Activated CD4-positive, CD25-positive, alpha-beta regulatory T cell (primary cell): ENCODE data around the gene CYB5A.
A peak's percentile ranks its signal among the peaks of the same experiment; 100 is the strongest.
"Not testable (repeated sequence)": the region's sequence is repeated elsewhere in the genome, so short reads cannot be mapped to it uniquely, and the experiment has no call there.

Experiments
- DNase-seq, 4 experiments: peaks; one replicate each; lab custom pipeline; 2025; lab: John Stamatoyannopoulos, UW

CYB5A gene

DNA sequence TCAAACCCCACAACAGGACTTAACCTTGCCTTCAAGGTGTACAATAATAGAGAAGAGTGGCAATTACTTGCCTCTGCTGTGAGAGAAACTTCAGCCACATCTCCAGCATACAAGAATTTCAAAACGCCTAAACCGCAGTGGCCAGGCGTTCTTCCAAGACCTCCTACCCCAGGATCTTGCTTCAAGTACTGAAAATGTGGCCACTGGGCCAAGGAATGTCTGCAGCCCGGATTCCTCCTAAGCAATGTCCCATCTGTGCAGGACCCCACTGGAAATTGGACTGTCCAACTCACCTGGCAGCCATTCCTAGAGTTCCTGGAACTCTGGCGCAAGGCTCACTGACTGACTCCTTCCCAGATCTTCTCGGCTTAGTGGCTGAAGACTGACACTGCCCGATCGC is 2.8 kb upstream of the CYB5A start:
- no peak for DNase-seq

DNA sequence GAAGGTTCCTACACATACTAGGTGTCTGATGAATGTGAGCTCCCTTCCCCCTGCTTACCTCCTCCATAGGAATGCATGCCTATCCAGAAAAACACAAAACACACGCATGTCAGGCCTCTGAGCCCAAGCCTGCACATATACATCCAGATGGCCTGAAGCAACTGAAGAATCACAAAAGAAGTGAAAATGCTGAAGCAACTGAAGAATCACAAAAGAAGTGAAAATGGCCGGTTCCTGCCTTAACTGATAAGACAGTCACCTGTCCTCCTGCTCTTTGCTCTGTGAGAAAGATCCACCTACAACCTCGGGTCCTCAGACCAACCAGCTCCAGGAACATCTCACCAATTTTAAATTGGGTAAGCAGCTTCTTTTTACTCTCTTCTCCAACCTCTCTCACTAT is 1.2 kb upstream of the CYB5A start:
- DNase-seq, result not testable (repeated sequence)

DNA sequence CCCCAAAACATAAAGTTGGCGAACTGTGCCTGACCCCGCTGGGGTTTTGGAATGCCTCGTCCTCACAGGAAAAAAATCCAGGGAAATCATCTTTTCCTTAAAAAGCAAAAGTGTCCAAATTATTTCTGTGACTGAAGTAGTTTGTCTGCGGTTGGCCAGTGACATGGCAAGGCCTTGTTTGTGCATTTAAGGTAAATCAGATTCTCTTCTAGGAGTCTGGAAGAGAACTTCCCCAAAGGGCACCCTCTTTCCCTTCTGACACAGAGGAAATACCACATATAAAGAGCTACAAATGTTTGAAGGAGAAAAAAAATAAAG is 737 bp upstream of the CYB5A start:
- no peak for DNase-seq

DNA sequence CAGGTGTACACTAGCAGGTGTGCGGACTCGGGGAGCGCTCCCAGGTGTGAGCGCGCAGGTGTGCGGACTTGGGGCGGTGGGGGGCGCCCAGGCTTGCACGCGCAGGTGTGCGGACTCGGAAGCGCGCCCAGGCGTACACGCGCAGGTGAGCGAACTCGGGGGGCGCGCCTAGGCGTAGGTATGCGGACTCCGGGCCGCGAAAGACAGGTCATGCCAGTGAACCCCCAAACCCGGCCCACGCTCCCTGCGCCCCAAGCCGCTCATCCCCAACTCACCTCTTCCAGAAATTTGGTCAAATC is 342 bp downstream of the CYB5A start:
- DNase-seq, result no peak

DNA sequence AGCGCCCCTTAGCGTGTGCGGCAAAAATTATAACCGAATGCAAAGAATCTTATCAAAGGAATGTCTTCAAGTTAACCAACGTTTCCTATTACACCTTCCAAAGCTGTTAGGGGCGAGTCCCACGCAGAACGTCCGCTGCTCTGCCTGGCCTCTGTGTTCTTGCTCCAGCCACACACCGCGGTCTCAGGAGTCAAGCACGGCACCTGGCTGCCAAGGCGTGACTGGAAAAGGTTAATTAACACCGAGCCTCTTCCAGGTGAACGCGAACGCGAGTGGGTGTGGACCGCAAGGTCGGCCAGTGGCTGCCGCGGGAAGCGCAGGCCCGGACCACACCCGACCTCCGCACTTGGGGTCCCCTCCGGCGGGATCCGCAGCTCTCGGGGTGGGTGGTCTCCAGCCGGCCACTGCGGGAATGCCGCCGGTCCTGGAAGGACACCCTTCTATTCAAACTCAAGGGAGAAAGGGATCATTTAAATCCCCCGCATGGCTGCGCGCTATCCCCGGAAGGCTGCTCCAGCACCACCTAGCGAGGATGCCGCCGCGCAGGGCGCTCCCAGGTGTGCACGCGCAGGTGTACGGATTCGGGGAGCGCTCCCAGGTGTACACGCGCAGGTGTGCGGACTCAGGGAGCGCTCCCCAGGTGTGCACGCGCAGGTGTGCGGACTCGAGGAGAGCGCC is 830 bp downstream of the CYB5A start:
- DNase-seq, result peak in 1 of 4 experiments; percentile 8

DNA sequence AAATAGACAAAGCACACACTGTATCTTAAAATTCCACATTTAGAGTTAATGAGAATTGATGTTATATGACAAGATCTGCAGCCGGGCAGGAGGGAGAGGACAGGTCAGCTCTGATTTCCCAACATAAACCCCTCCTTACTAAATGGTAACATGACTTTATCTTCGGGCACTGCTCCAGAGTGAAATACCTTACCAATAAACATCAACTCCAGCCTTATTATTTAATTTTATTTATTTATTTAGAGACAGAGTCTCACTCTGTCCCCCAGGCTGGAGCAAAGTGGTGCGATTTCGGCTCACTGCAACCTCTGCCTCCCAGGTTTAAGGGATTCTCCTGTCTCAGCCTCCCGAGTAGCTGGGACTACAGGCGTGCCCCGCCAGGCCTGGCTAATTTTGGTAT is 1.7 kb downstream of the CYB5A start:
- DNase-seq, result no peak

DNA sequence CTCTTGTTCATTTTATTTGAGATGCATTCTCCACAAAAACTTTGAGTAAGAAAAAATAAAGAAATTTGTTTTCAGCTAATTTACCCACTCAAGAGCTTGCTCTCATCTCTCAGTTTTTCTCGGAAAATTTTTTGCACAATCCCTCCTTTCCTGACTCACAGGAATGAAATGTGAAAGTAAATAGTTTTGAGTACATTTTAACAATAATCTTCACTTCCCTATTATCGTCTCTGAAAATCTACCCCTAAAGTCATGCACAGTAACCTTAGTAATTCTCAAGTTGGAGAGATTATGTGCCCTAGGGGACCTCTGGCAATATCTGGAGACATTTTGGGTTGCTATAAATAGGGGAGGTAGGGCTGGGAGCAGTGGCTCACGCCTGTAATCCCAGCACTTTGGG is 2.6 kb downstream of the CYB5A start:
- no peak for DNase-seq

DNA sequence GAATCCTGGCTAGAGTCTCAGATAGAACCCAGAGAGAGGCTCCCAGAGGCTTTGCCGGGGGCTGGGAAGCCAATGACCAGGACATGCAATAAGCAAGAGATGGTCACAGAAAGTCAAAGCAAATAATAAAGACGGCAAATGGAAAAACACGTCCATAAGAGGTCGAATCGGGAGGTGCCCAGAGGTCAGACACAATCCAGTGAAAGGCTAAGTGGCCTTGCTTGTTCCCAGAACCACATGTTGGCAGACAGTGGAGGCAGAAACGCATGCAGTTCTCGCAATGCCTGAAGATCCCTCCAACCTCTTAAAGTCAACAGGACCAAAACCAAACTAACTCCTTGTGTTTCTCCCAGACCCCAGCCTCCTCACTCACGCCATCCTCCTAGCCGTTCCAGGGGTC is 3.0 kb downstream of the CYB5A start:
- no peak for DNase-seq

DNA sequence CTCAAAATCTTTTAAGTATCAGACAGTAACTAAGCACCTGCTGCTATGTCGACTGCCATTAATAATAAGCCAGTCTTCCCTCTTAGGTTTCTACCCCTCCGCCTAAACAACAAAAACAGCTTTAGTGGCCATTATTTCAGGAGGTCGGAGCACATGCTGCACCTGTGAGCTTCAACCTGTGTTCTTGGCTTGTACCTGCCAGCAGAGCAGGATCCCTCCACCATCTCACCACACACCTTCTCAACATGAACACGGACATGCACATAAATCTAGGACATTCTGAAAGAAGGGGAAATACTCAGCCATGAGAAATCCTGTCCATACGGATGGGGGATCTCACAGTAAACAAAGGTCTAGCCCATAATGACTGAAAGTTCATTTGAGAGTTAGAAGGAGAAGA is 3.7 kb downstream of the CYB5A start:
- DNase-seq, result no peak

DNA sequence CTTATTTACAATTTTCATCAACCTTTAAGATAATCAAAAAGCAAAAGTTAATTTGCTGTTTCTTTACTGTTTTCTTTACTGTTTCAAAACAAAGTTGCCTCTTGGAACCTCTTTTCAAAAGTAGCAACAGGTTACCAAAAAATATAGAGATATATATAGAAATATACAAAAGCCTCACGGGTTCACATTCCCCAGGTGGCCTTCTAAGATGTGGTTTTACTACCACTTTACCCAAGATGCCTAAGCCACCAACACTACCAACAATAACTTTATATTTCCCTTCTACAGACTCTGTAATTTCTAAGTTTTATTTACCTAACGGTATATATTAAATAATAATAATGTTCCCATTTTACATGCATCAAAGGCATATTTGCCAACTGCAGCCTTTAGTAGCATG is 4.9 kb downstream of the CYB5A start:
- DNase-seq, result no peak

DNA sequence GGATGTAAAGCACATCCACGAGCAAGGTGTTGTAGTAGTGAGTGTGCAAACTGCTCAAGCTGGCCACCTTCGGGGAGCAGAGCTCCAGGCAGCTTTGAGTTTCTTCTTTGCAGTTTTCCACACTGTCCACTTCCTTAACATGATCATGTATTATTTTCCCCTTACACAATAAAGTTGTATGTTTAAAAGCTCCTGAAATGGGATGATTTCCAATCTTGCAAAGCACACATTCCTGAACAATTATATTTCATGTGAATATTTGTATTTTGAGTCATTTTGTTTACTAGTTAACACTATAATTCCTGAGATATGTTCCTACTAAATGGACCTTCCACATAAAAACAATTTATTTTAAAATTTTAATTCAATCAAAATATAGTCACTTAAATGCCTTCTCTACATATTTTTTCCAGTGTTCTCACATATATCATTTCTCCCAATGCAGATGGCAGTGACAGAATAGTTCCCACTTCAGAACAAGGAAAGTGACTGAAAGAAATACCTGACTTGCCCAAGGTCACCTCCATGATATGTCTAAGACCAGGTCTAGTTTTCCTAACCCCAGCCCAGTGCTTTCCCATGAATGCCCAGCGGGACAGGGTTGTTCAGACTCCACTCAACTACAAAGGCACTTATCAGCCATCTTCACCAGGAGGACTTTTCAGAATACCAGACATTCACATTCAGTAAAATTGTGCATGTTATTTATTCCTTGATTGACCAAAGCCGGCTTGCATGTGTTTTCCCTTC is 5.5 kb downstream of the CYB5A start:
- no peak for DNase-seq

DNA sequence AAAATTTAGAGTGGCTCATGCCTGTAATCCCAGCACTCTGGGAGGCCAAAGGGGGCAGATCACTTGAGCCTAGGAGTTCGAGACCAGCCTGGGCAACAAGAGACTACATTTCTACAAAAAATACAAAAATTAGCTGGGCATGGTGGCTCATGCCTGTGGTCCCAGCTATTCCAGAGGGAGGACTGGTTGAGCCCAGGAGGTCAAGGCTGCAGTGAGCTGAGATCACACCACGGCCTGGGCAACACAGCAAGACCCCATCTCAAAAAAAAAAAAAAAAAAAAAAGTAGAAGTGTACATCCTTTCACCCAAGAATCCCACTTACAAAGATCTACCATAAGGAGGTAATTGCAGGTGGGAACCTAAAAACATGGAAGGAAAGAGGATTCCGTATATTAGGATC is 6.2 kb downstream of the CYB5A start:
- not testable (repeated sequence) for DNase-seq

DNA sequence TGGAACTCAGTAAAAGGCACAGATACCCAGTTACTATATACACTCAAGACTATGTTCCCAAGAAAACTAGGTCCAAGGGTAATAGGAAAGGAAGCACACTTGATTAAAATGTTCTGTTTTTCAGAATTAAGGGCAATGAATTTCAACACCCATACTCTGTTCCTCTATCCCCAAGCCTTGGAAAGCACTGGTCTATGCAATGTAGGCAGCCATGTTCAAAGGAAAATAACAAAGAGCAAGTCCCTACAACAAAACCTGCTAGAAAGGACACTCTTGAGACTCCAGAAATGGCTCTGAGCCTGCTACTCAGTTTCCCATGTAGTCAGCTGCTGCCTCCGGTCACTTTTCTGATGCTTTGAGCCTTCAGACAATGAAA is 6.8 kb downstream of the CYB5A start:
- DNase-seq, result no peak

DNA sequence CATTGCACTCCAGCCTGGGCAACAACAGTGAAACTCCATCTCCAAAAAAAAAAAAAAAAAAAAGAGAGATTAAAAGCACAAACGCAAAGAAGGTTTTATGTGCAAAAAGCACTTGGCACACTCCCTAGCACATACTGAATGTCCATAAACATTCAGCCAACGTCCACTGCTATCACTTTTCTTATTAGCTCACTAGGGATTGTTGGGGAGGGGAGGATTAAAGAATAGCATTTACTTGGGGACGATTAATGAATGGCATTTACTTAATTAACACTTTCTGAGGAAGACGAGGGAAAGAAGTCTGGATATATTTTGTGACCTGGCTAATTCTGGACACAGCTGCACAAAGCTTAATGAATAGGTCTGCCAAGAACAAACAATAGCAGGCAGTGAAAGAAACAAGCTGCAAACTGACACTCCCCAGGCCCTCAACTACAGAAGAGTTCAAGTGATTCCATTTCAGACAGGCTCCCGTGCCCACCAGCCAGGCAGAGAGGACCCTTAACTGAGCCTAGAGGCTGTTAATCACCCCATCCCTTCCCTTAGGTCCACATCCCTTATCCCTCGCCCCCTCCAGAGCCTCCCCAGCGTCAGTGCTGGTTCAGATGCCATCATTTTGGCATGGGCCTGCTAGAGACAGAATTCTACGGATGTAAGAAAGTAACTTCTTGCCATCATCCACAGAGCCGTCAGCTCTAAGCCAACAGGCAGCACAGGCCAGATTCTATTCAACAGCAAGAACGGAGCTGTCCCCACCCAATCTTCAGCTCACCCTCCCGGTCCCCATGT is 7.4 kb downstream of the CYB5A start:
- DNase-seq, result no peak

DNA sequence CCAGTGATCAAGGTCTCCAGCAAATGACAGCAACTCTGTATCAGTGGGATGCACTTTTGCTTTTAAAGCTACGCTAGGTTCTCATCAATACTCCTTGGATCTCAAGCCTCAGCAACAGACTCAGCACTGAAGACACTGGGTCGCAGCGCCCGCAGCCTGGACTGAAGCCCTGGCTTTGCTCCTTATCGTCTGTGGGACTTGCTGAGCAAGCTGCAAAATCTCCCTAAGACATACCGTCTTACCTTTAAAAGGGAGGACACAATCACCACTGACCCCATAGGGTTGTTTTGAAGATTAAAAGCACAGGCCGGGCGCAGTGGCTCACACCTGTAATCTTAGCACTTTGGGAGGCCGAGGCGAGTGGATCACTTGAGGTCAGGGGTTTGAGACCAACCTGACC is 8.1 kb downstream of the CYB5A start:
- DNase-seq, result no peak

DNA sequence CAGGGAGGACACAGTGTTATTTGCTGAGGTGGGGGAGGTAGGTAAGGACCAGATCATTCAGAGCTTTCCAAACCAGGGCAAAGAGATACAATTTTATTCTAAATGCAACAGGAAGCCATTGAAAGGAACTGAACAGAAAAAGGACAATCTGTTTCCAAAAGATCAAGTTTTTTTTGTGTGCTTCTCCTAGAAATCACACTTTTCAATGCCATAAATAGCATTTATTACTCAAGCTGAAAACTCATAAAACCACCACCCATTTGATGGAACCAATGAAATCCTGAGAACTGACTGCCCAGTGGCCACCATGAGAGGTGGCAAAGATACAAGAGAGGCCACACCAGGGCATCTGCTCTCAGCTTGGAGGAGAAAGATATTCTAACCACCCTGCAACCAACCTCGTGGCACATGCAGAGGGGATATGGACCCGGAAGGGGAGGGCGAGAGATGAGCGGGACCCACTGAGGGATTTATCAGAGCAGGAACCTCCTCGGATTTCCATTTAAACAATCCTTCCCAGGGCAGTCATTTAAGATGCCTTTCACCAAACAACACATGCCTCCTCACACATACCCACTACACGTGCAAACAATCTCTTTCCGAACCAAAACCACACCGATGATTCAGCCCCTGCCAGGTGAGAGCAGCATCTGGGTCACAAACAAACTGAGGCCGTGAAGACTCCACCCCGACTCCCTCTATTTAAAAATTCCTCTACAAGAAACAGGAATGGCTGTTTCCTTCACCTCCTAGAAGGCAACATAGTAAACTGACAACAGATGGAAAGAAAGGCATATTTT is 8.8 kb downstream of the CYB5A start:
- no peak for DNase-seq

DNA sequence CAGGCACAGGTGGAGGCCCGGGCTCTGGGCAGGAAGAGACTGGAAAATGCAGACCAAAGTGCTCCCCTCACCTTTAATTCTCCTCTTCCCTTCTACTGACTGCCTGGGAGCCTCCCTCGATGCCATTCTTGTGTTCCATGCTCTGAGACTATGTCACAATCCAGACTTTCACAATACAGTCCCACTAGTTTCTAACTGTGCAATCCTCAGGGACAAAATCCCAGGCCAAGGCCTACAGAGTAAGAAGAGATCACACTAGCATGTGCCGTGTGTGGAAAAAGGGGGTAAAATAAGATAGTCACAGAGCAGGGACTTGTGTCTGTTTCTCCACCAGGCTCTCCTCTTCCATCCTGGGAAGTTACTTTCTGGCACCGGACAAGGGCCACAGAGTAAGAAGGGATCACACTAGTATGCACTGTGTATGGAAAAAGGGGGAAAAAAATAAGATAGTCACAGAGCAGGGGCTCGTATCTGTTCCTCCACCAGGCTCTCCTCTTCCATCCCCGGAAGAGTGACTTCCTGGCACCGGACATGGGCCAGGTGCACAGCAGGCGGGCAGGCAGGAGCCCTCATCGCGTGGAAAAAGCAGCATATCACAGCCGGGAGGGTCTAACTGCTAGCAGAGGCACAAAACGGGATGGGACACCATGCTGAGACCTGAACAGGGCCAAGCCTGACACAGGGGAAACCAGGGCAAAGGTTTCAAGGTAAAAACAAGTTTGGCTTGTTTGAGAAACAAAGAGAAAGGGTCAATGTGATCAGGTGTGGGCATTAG is 9.6 kb downstream of the CYB5A start:
- DNase-seq, result no peak

DNA sequence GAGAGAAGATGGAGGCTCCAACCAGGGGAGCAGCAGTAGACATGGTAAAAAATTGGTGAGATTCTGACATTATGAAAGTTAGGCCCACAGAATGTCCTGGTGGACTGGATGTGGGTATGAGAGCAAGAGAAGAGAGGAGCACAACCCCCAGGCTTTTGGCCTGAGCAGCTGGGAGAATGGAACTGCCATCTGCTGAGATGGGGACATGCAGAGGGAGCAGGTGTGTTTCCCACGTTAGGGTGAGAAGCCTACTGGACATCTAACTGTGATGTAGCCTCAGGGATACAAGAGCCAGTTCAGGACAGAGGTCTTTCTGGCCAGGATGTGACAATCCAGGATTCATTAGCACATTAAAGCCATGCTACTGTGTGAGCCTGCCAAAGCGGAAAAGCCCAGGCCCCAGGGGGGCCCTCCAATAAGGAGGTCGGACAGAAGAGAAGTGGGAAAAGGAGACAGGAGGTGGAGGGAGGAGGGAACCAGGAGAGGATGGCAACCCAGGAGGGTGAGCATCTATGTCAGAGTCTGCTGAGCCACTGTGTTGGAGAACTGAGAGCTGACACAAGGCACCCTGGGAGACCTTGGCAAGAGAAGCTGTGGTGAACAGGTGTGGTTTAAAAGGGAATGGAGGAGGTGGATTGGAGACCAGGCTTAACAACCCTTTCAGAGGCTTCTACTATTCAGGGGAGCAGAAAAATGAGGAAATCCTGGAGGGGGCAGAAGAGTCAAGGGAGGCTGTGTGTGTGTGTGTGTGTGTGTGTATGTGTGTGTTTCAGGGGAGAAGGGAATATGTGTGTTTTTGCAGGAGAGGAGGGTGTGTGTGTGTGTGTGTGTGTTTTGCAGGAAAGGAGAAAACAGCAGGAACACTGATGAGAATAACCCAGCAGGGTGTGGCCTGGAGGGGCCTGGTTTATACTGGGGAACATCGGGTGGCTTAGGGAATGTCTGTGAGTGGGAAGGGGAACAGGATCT is 10.5 kb downstream of the CYB5A start:
- DNase-seq, result no peak

DNA sequence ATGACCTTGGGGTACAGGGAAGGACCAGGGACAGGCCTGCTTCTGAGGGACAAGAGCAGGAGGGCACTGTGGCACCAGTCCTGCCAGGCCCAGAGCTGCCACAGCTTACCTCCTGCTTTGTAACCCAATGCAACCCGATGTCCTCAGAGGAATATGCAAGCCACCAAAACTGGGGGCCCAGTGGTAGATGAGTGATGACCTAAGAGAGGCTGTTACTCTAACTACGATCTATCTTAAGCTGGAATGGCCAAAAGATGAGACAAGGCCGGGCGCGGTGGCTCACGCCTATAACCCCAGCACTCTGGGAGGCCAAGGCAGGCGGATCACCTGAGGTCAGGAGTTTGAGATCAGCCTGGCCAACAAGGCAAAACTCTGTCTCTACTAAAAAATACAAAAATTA is 12.8 kb downstream of the CYB5A start:
- DNase-seq, result no peak

DNA sequence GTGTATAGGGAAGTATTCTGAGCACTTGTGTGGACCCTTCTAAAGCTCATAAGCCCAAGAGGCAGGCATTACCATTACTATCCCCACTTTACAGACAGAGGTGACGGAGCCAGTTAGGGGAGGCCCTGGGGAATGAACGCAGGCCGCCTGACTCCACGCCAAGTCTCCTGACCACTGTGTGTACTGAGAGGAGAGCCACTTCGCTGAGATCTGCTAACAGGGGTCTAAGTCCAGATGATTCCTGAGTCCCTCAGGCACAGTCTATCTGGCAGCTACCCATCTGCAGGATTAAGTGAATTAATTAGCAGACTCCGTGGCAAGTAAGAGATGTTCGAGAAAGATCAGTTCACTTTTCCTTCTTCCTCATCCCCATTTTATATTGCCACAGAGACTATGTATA is 13.7 kb downstream of the CYB5A start:
- no peak for DNase-seq

DNA sequence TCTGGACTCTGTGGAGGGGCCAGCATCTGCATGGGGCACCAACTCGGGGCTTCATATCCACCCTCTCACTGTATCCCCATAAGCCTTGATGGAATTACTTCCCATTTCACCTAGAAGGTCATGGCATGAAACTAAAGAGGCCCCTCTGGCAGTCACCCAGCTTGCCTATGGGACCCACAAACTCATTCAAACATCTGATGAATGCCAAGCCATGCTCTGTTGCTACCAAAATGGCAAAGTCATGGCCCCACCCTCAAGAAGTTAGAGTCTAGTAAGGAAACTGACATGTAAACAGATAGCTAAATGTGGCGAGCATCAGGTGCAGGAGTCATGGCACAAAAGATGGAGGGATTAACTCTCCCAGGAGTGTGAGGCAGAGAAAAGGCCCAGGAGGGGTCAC is 14.5 kb downstream of the CYB5A start:
- no peak for DNase-seq
